Measurements from ENCODE around the gene EPO. TPM values are rescaled to one million over a fixed set of nuclear protein-coding genes. Genes with fewer than 3 reads are reported as not detected.
"Not testable (repeated sequence)": the region's sequence is repeated elsewhere in the genome, so short reads cannot be mapped to it uniquely, and the experiment has no call there.

The EPO gene
- total RNA-seq, 2 experiments from 2014 or later = not detected

- CTCF ChIA-PET = interaction anchor here (0.6 to 2.2 kb wide), 4 partner anchors 16 to 135 kb away, joined by 3 to 6 read pairs (median 4); partner anchors contain the start of genes FBXO24, LRCH4 and POP7
- Mint-ChIP-seq H3K27me3 (peaks cover 53% of the 10 kb centered on the region), H3K27ac (no peak overlapping the region), H3K4me3 (no peak overlapping the region), H3K4me1 (peaks cover 3% of the 10 kb centered on the region), H3K36me3 (no peaks in the 10 kb centered on the region), H3K9me3 (ENCODE audit: low read depth) (no peaks in the 10 kb centered on the region)
- no peak for ATAC-seq
- DNase-seq = no peak
Measured at GRCh38 chr7:100721505-100721812, 1.2 kb downstream of the EPO start.

DNA sequence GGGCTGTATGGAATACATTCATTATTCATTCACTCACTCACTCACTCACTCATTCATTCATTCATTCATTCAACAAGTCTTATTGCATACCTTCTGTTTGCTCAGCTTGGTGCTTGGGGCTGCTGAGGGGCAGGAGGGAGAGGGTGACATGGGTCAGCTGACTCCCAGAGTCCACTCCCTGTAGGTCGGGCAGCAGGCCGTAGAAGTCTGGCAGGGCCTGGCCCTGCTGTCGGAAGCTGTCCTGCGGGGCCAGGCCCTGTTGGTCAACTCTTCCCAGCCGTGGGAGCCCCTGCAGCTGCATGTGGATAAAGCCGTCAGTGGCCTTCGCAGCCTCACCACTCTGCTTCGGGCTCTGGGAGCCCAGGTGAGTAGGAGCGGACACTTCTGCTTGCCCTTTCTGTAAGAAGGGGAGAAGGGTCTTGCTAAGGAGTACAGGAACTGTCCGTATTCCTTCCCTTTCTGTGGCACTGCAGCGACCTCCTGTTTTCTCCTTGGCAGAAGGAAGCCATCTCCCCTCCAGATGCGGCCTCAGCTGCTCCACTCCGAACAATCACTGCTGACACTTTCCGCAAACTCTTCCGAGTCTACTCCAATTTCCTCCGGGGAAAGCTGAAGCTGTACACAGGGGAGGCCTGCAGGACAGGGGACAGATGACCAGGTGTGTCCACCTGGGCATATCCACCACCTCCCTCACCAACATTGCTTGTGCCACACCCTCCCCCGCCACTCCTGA lies 2.4 kb downstream of the EPO start:
- no peak for DNase-seq
- H3K27ac Mint-ChIP-seq = no peak overlapping the region
- no peaks in the 10 kb centered on the region for H3K9me3 Mint-ChIP-seq (ENCODE audit: low read depth)
- CTCF ChIA-PET = interaction anchor here (1.8 to 2.2 kb wide), 2 partner anchors 17 to 89 kb away, joined by 6 to 11 read pairs; partner anchors contain the start of gene POP7
- H3K36me3 Mint-ChIP-seq = no peaks in the 10 kb centered on the region
- ATAC-seq = no peak
- no peak overlapping the region for H3K4me3 Mint-ChIP-seq
- peaks cover 3% of the 10 kb centered on the region for H3K4me1 Mint-ChIP-seq
- peaks cover 58% of the 10 kb centered on the region for H3K27me3 Mint-ChIP-seq

DNA sequence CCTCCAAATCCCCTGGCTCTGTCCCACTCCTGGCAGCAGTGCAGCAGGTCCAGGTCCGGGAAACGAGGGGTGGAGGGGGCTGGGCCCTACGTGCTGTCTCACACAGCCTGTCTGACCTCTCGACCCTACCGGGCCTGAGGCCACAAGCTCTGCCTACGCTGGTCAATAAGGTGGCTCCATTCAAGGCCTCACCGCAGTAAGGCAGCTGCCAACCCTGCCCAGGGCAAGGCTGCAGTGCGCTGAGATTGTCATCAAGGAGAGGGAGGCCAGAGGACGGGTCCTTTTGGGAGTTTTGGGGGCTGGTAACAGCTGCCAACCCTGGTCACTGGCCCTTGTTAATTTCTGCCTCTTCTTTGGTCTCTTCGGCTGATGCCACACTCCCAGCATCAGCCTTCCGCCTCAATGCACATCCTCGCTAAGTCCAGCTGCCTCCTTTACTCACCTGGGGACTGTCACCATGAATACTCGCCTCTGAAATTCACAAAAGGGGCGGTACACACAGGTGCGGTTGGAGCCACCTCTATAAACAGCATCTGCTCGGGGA lies 3.5 kb downstream of the EPO start:
- H3K4me1 Mint-ChIP-seq = peaks cover 3% of the 10 kb centered on the region
- ATAC-seq (no peak), DNase-seq (no peak)
- H3K27me3 Mint-ChIP-seq = peaks cover 54% of the 10 kb centered on the region
- no peak overlapping the region for H3K27ac Mint-ChIP-seq
- H3K9me3 Mint-ChIP-seq (ENCODE audit: low read depth) = no peaks in the 10 kb centered on the region
- CTCF ChIA-PET = interaction anchor here (1.8 kb wide), 1 partner anchor 18 kb away, joined by 11 read pairs; the partner anchor contains the start of gene POP7
- H3K36me3 Mint-ChIP-seq = no peaks in the 10 kb centered on the region
- H3K4me3 Mint-ChIP-seq = no peak overlapping the region

- peaks cover 50% of the 10 kb centered on the region for H3K27me3 Mint-ChIP-seq
Measured at GRCh38 chr7:100724364-100724763, 4.1 kb downstream of the EPO start.

DNA sequence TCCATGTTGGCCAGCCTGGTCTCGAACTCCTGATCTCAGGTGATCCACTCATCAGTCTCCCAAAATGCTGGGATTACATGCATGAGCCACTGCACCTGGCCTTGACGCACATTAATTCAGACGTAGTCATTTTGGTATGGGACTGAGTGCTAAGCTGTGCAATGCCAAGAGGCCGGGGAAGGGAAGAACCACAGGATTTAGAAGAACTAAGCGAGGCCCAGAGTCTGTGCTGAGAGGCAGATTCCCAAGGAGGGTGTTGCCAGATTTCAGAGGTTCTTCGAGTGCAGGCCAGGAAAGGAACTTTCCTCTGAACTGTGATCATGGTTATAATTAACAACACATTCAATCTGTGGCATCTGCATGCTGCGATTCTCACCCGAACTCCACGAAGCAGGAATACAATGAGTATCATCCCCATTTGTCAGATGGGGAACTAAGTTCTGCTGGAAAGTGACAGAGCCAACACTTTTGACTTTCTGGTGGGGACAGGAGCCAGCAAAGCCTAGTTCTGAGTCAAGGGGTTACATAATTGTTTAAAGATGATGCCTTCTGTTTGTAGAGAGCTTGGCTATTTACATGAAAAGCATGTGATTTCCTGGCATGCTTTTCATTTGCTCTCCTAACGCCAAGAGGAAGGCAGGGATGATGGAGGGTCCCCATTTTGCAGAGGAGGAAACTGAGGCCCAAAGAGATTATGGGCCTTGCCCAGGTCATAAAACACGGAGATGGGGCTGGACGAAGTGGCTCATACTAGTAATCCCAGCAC lies 6.9 kb downstream of the EPO start:
- peaks cover 27% of the 10 kb centered on the region for H3K27me3 Mint-ChIP-seq
- CTCF ChIA-PET = interaction anchor here (0.6 to 4.9 kb wide), 5 partner anchors 14 to 416 kb away, joined by 4 to 48 read pairs (median 5); partner anchors contain the start of gene POP7
- H3K9me3 Mint-ChIP-seq (ENCODE audit: low read depth) = no peaks in the 10 kb centered on the region
- peaks cover 3% of the 10 kb centered on the region for H3K4me1 Mint-ChIP-seq
- ATAC-seq (no peak), DNase-seq (no peak)
- no peaks in the 10 kb centered on the region for H3K36me3 Mint-ChIP-seq
- no peak overlapping the region for H3K27ac Mint-ChIP-seq
- H3K4me3 Mint-ChIP-seq = no peak overlapping the region

More at GRCh38 chr7:100724364-100724763, 4.1 kb downstream of the EPO start:
- not testable (repeated sequence) for H3K4me1 Mint-ChIP-seq; H3K9me3 Mint-ChIP-seq (ENCODE audit: low read depth); H3K4me3 Mint-ChIP-seq; ATAC-seq; H3K36me3 Mint-ChIP-seq; DNase-seq; H3K27ac Mint-ChIP-seq
- CTCF ChIA-PET = interaction anchor here (0.7 to 4.9 kb wide), 5 partner anchors 19 to 159 kb away, joined by 3 to 48 read pairs (median 5); partner anchors contain the start of gene POP7

- DNase-seq (no peak), ATAC-seq (no peak)
- CTCF ChIA-PET = interaction anchor here (0.6 to 4.9 kb wide), 3 partner anchors 15 to 415 kb away, joined by 4 to 48 read pairs (median 5); partner anchors contain the start of gene POP7
- Mint-ChIP-seq H3K9me3 (ENCODE audit: low read depth) (no peaks in the 10 kb centered on the region), H3K36me3 (no peaks in the 10 kb centered on the region), H3K27ac (no peak overlapping the region), H3K4me1 (peaks cover 3% of the 10 kb centered on the region), H3K27me3 (peaks cover 18% of the 10 kb centered on the region), H3K4me3 (no peak overlapping the region)
Measured at GRCh38 chr7:100728196-100728595, 7.9 kb downstream of the EPO start.

GRCh38 chr7:100730136-100730800 lies 10.0 kb downstream of the EPO start:
- no peaks in the 10 kb centered on the region for H3K36me3 Mint-ChIP-seq
- H3K9me3 Mint-ChIP-seq (ENCODE audit: low read depth) = no peaks in the 10 kb centered on the region
- H3K4me1 Mint-ChIP-seq = peaks cover under 1% of the 10 kb centered on the region
- ATAC-seq (no peak), DNase-seq (no peak)
- no peak overlapping the region for H3K27ac Mint-ChIP-seq
- no peak overlapping the region for H3K4me3 Mint-ChIP-seq
- H3K27me3 Mint-ChIP-seq = peaks cover 17% of the 10 kb centered on the region
- CTCF ChIA-PET = no interaction called here

GRCh38 chr7:100731937-100732636 lies 11.8 kb downstream of the EPO start:
- DNase-seq (no peak), ATAC-seq (no peak)

DNA sequence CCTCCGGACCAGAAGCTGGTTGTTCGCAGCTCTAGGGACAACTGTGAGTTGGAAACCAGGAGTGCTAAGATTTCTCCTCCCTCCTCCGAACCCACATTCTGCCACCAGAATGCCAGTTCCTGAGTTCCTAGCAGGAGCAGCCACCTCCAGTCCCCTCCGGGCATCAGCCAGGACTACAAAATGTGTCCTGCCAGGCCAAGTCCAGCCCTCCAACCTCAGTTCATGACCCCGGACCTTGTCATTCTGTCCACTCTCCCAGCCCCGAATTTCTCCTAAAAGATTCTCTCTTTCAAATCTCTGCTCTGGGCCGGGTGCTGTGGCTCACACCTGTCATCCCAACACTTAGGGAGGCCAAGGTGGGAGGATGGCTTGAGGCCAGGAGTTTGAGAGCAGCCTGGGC lies 15.5 kb downstream of the EPO start:
- ATAC-seq (no peak), DNase-seq (no peak)
- Mint-ChIP-seq H3K9me3 (ENCODE audit: low read depth) (no peaks in the 10 kb centered on the region), H3K4me3 (no peak overlapping the region), H3K36me3 (no peaks in the 10 kb centered on the region), H3K27ac (no peak overlapping the region), H3K27me3 (peaks cover 5% of the 10 kb centered on the region), H3K4me1 (no peaks in the 10 kb centered on the region)
- CTCF ChIA-PET = no interaction called here

More at GRCh38 chr7:100731937-100732636, 11.8 kb downstream of the EPO start:
- H3K27ac Mint-ChIP-seq = no peak overlapping the region
- CTCF ChIA-PET = no interaction called here
- no peak overlapping the region for H3K4me3 Mint-ChIP-seq
- no peaks in the 10 kb centered on the region for H3K4me1 Mint-ChIP-seq
- H3K9me3 Mint-ChIP-seq (ENCODE audit: low read depth) = no peaks in the 10 kb centered on the region
- no peaks in the 10 kb centered on the region for H3K36me3 Mint-ChIP-seq
- peaks cover 16% of the 10 kb centered on the region for H3K27me3 Mint-ChIP-seq

DNA sequence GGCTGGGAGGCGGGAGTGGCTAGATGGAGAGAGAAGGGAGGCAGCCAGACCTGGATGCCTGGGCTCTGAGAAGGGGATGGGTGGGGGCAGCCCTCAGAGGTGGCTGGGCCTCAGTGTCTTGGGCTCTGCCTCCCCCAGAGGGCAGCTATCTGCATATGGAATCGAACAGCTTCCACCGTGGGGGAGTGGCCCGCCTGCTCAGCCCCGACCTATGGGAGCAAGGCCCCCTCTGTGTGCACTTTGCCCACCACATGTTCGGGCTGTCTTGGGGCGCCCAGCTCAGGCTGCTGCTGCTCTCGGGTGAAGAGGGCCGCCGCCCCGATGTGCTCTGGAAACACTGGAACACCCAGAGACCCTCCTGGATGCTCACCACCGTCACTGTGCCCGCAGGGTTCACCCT lies 16.4 kb downstream of the EPO start:
- CTCF ChIA-PET = no interaction called here
- DNase-seq (no peak), ATAC-seq (no peak)
- H3K4me3 Mint-ChIP-seq = no peak overlapping the region
- no peak overlapping the region for H3K27ac Mint-ChIP-seq
- no peaks in the 10 kb centered on the region for H3K9me3 Mint-ChIP-seq (ENCODE audit: low read depth)
- H3K36me3 Mint-ChIP-seq = no peaks in the 10 kb centered on the region
- H3K27me3 Mint-ChIP-seq = peaks cover 5% of the 10 kb centered on the region
- no peaks in the 10 kb centered on the region for H3K4me1 Mint-ChIP-seq

DNA sequence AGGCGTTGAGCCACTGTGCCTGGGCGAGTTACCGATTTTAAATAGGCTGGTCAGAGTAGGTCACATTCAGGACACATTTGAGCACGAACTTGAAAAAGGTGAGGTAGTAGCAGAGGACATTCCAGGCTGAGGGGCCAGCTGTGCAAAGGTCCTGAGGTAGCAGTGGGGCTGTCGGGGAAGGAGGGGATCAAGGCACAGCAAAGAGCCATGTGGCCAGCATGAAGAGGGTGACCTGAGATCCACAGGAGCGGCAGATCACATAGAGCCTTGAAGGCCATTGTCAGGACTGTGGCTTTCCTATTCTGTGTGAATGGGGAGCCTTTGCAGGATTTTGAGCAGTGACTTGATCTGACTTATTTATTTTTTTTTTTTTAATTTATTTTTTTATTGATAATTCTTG lies 19.7 kb downstream of the EPO start:
- Mint-ChIP-seq H3K4me1 (no peaks in the 10 kb centered on the region), H3K27me3 (peaks cover 6% of the 10 kb centered on the region), H3K36me3 (no peaks in the 10 kb centered on the region), H3K4me3 (no peak overlapping the region), H3K9me3 (ENCODE audit: low read depth) (no peaks in the 10 kb centered on the region), H3K27ac (no peak overlapping the region)
- ATAC-seq = no peak
- CTCF ChIA-PET = no interaction called here
- DNase-seq = no peak

DNA sequence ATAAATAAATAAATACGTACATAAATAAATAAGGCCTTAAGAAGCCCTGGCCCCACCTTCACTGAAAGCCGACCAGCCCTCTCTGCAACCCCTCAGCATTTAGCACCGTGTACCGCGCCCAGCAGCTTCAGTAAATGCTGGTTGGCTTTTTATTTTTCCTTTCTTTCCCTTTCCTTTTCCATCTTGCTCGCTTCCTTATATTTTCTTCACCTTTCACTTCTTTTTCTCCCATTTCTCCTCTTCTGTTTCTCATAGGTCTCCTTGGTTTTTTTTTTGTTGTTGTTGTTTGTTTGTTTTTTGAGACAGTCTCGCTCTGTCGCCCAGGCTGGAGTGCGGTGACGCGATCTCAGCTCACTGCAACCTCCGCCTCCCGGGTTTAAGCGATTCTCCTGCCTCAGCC lies 24.3 kb downstream of the EPO start:
- CTCF ChIA-PET = interaction anchor here (1.6 to 1.7 kb wide), 2 partner anchors 39 to 108 kb away, joined by 5 to 6 read pairs; partner anchors contain the start of genes POP7 and SLC12A9
- H3K4me3 Mint-ChIP-seq = no peak overlapping the region

More for the DNA sequence above, 24.3 kb downstream of the EPO start:
- DNase-seq (no peak), ATAC-seq (no peak)
- Mint-ChIP-seq H3K4me1 (peaks cover 4% of the 10 kb centered on the region), H3K27ac (no peak overlapping the region), H3K36me3 (no peaks in the 10 kb centered on the region), H3K27me3 (peaks cover 14% of the 10 kb centered on the region), H3K9me3 (ENCODE audit: low read depth) (no peaks in the 10 kb centered on the region)

All from activated CD8-positive, alpha-beta memory T cell treated with anti-CD3 and anti-CD28 coated beads, Interleukin-2, amount 10 ng/mL, durations not matched to agents 7 days and 5 days (primary cell).